GM18909 (cell line): ENCODE data around the gene POLD4.

Experiments
- ATAC-seq: cut with Tn5 transposase; IDR thresholded peaks from one replicate; pipeline ENCODE4 v1.9.1; 2021; ENCODE audit warnings: mild to moderate bottlenecking; ENCODE audit not compliant: unreplicated experiment, poor library complexity

The POLD4 gene

DNA sequence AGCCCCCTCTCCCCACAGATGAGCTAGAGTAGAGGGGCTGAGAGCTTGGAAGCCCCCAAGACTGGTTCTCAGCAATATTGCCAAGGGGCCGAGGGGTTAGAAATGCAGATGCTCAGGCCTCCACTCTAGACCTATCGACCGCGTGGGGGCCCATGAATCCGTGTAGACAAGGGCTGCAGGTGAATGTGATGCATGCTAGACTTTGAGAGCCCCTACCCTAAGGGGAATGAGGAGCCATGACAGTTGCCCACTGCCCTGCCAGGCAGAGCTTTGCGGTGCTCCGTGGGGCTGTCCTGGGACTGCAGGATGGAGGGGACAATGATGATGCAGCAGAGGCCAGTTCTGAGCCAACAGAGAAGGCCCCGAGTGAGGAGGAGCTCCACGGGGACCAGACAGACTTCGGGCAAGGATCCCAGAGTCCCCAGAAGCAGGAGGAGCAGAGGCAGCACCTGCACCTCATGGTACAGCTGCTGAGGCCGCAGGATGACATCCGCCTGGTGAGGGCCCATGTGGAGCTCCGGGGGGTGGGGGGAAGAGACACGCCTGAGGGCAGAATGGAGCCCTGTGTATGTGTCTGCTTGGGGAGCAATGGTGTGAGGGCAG, 48.7 kb downstream of the POLD4 start:
- no peak for ATAC-seq

DNA sequence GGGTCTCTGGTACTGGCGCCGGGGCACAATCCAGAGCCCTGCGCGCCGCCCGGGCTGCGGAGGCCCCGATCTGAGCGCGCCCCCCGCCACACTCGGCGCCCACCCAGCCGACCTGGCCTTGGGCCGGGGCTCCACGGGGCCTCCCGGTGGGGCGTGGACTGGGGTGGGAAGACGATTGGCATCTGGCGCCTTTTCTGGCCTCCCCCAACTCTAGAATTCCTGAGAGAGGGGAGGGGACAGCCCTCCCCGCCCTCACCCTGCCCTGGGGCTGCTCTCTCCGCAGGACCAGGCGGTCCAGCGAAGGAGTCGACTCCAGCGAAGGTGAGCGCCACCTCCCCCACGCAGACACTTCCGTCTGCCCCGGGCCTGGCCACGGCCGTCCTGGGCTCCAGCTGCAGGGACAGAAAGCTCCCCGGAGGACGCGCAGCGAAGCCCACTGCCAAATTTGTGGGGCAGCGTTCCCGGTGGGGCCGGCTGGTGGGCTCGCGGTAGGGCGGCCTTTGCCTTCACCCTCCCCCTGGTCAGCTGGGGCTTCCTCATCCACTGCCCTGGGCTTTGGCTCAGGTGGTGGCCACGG, 49.4 kb downstream of the POLD4 start:
- ATAC-seq = no peak

DNA sequence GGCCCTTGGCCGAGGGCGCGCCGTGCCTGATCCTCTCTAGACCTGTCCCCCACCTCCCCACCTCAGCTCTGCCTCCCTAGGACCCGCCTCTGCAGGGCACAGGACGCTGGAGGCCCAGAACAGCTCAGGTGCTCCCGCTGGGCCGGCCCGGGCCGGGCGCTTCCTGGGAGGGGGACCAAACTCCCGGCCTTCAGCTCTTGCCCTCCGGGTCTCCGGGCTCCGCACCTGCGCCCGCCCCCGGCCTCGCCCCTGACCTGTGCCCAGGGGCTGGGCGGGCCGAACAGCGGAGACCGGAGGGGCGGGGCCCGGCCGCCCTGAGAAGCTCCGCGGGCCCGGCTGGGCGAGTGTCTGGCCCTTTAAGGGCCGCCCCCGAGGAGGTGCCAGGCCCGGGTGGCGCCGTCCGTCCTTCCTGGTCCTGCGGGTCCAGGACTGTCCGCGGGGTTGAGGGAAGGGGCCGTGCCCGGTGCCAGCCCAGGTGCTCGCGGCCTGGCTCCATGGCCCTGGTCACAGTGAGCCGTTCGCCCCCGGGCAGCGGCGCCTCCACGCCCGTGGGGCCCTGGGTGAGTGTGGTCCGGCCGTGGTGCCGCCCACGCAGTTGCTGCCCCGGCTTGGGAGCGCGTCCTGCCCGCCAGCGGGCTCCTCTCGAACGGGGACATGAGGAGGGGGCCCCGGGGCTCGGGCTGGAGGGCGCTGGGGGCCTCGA, 50.1 kb downstream of the POLD4 start, which contains the start of gene SSH3:
SSH3 (plus strand) TSS at position 399 of the 703 bp plus-strand sequence; CDS start at position 495, 96 bp downstream.
- no peak for ATAC-seq

DNA sequence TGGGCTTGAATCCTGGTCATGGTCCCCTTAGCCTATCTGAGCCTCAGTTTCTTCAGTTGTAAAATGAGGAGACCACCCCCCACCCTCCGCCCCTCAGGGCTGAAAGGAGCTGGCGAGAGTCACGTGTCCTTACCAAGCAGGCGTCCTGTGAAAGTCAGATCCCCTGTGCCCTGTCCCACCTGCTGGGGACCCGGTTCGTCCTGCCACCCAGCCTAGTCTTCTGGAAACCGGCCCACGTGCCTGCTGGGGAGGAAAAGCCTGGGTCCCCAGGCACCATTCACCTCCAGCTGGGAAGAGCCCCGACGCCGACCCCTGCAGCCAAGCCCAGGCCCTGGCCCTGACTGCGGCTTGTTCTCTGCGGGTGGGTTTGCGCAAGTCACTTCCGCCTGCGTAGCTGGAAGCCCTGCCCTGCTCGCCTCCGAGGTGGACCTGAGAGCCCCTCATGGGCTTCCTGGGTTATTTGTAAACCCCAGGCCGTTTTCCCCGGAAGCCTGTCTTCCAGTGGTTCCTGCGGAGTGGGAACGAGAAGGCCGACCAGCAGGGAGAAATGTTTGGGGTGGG, 50.7 kb downstream of the POLD4 start:
- no peak for ATAC-seq

DNA sequence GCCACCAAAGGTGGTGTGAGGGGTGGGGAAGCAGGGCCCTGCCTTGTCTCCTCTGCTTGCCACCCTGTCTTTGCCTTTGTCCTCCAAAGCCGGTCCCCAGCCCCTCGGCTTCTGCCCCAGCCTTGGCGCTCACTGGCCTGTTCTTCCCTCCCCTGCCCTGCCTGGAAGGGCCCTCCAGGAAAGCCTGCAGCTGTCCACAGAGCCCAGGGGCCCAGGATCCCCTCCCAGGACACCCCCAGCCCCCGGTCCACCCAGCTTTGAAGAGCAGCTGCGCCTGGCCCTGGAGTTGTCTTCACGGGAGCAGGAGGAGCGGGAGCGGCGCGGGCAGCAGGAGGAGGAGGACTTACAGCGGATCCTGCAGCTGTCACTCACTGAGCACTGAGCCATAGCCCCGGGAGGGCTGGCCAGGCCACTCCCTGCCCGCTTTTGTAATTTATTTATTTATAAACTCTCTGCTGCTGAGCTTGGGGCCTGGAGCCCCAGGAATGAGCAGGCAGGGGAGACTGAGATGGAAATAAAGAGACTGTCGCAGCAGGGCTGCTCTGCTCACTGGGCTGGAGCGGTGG, 51.3 kb downstream of the POLD4 start:
- no peak for ATAC-seq

DNA sequence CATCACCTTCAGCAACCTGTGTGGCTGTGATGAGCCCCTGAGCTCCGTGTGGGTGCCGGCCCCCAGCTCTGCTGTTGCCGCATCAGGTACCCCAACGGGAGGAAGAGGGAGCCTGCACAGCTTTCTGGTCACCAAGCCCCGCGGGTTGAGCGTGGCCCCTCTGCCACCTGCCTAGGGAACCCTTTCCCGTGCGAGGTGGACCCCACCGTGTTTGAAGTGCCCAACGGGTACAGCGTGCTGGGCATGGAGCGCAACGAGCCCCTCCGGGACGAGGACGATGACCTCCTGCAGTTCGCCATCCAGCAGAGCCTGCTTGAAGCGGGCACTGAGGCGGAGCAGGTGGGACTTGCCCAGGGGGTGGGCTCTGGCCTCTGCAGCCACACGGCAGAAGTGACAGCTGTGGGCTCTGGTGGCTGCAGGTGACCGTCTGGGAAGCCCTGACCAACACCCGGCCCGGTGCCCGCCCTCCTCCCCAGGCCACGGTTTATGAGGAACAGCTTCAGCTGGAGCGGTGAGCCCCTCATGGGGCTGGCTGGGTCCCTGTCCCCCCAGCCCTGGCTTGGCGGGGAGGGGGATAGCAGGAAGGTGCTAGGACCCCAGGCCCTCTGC, 51.9 kb downstream of the POLD4 start:
- no peak for ATAC-seq
